ENCODE data around the gene EGF.
"Not testable (repeated sequence)": the region's sequence is repeated elsewhere in the genome, so short reads cannot be mapped to it uniquely, and the experiment has no call there.

The EGF gene

GRCh38 chr4:109928327-109929045 lies 15.8 kb downstream of the EGF start:
- ChIA-PET POLR2A (no interaction called here), CTCF (interaction anchor here (0.9 kb wide), 1 partner anchor 9 kb away, joined by 3 read pairs; no protein-coding TSS in a partner anchor)
- TF ChIP-seq CTCF (IDR thresholded peaks at IDR 0.05; ENCODE audit: control extremely low read depth, extremely low read depth, low read depth, missing control alignments): no peak
- no peak for DNase-seq (ENCODE audit: extremely low spot score)

- ChIA-PET CTCF (interaction anchor here (1.2 kb wide), 1 partner anchor 9 kb away, joined by 3 read pairs; no protein-coding TSS in a partner anchor), POLR2A (no interaction called here)
- no peak for TF ChIP-seq CTCF (IDR thresholded peaks at IDR 0.05; ENCODE audit: control extremely low read depth, extremely low read depth, low read depth, missing control alignments)
- DNase-seq (ENCODE audit: extremely low spot score): no peak
Measured at GRCh38 chr4:109930464-109930863, 17.8 kb downstream of the EGF start.

- ChIA-PET CTCF (interaction anchor here (1.2 kb wide), 1 partner anchor 9 kb away, joined by 3 read pairs; no protein-coding TSS in a partner anchor), POLR2A (no interaction called here)
- TF ChIP-seq CTCF (IDR thresholded peaks at IDR 0.05; ENCODE audit: control extremely low read depth, extremely low read depth, low read depth, missing control alignments): no peak
- DNase-seq (ENCODE audit: extremely low spot score): no peak
Measured at GRCh38 chr4:109930872-109931271, 18.2 kb downstream of the EGF start.

- DNase-seq (ENCODE audit: extremely low spot score): no peak
- no peak for TF ChIP-seq CTCF (IDR thresholded peaks at IDR 0.05; ENCODE audit: control extremely low read depth, extremely low read depth, low read depth, missing control alignments)
- ChIA-PET CTCF (no interaction called here), POLR2A (no interaction called here)
Measured at GRCh38 chr4:109931318-109931717, 18.6 kb downstream of the EGF start.

- CTCF ChIA-PET: interaction anchor here (1.5 kb wide), 1 partner anchor 9 kb away, joined by 3 read pairs; no protein-coding TSS in a partner anchor
- POLR2A ChIA-PET: not testable (repeated sequence)
Measured at GRCh38 chr4:109937352-109937751, 24.7 kb downstream of the EGF start.

GRCh38 chr4:109939190-109939589 lies 26.5 kb downstream of the EGF start:
- CTCF ChIA-PET: interaction anchor here (1.4 kb wide), 1 partner anchor 14 kb away, joined by 3 read pairs; no protein-coding TSS in a partner anchor
- no peak for TF ChIP-seq CTCF (IDR thresholded peaks at IDR 0.05; ENCODE audit: control extremely low read depth, extremely low read depth, low read depth, missing control alignments)
- POLR2A ChIA-PET: no interaction called here
- DNase-seq (ENCODE audit: extremely low spot score): no peak

More at GRCh38 chr4:109937352-109937751, 24.7 kb downstream of the EGF start:
- DNase-seq (ENCODE audit: extremely low spot score): not testable (repeated sequence)

- no peak for DNase-seq (ENCODE audit: extremely low spot score)
- POLR2A ChIA-PET: no interaction called here
- no peak for TF ChIP-seq CTCF (IDR thresholded peaks at IDR 0.05; ENCODE audit: control extremely low read depth, extremely low read depth, low read depth, missing control alignments)
- CTCF ChIA-PET: interaction anchor here (1.2 to 2.2 kb wide), 2 partner anchors 11 to 28 kb away, joined by 3 to 4 read pairs; no protein-coding TSS in a partner anchor
Measured at GRCh38 chr4:109942292-109942926, 29.7 kb downstream of the EGF start.
